ENCODE results near the gene SAP30BP. TPM values are rescaled to one million over a fixed set of nuclear protein-coding genes. Genes with fewer than 3 reads are reported as not detected.

SAP30BP gene
- total RNA-seq, 1 experiment from 2014 or later = 149 TPM

GRCh38 chr17:75704963-75705875, 38.1 kb downstream of the SAP30BP start:
- Histone ChIP-seq H3K27ac (ENCODE audit: low read depth, low read length) (peak overlapping the region; percentile 85; the same call in 1 of the 2 replicates), H2AFZ (ENCODE audit: low read depth, low read length, poor library complexity, severe bottlenecking) (no peak overlapping the region), H3K4me2 (ENCODE audit: low read length) (peak overlapping the region; percentile 86), H3K9me3 (ENCODE audit: control insufficient read depth in 1 of 2, insufficient read depth in 1 of 2, low read depth in 1 of 2, low read length in 2 of 2) (no peaks in the 10 kb centered on the region), H3K9ac (ENCODE audit: low read length) (no peak overlapping the region), H3K79me2 (ENCODE audit: insufficient read depth, low read length) (peaks cover 9% of the 10 kb centered on the region), H3K36me3 (ENCODE audit: control insufficient read depth in 1 of 2, insufficient read depth in 2 of 2, low read length in 2 of 2) (peaks cover 26 to 70% of the 10 kb centered on the region in 2 experiments), H3K27me3 (ENCODE audit: insufficient read depth, low read length) (no peaks in the 10 kb centered on the region), H4K20me1 (ENCODE audit: insufficient read depth) (no peaks in the 10 kb centered on the region), H3K4me3 (replicated peaks in 1 of 2; ENCODE audit: low read depth in 1 of 2, low read length in 2 of 2) (no peak overlapping the region), H3K4me1 (ENCODE audit: control insufficient read depth in 1 of 2, insufficient read depth in 2 of 2, low read length in 2 of 2) (peaks cover 63 to 98% of the 10 kb centered on the region in 2 experiments), H3K9me2 (ENCODE audit: insufficient read depth) (no peaks in the 10 kb centered on the region)
- intact Hi-C loops (cut with micrococcal nuclease) = no loop called here
- no peak for TF ChIP-seq SRF (IDR thresholded peaks at IDR 0.05; ENCODE audit: low read depth)
- no peak for TF ChIP-seq JUND (IDR thresholded peaks at IDR 0.05)
- TF ChIP-seq, protein P1, sequence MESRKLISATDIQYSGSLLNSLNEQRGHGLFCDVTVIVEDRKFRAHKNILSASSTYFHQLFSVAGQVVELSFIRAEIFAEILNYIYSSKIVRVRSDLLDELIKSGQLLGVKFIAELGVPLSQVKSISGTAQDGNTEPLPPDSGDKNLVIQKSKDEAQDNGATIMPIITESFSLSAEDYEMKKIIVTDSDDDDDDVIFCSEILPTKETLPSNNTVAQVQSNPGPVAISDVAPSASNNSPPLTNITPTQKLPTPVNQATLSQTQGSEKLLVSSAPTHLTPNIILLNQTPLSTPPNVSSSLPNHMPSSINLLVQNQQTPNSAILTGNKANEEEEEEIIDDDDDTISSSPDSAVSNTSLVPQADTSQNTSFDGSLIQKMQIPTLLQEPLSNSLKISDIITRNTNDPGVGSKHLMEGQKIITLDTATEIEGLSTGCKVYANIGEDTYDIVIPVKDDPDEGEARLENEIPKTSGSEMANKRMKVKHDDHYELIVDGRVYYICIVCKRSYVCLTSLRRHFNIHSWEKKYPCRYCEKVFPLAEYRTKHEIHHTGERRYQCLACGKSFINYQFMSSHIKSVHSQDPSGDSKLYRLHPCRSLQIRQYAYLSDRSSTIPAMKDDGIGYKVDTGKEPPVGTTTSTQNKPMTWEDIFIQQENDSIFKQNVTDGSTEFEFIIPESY (IDR thresholded peaks at IDR 0.05; ENCODE audit: extremely low read depth, insufficient replicate concordance, low read length) = no peak
- no peak for TF ChIP-seq EZH2phosphoT487 (IDR thresholded peaks at IDR 0.05; ENCODE audit: borderline replicate concordance)
- no peak for TF ChIP-seq CTCF (IDR thresholded peaks at IDR 0.05 in 2 of 3, conservative IDR thresholded peaks at IDR 0.05 in 1 of 3; ENCODE audit: borderline replicate concordance in 1 of 3, insufficient read depth in 1 of 3, low read depth in 2 of 3, low read length in 2 of 3)
- TF ChIP-seq YY1 (IDR thresholded peaks at IDR 0.05; ENCODE audit: extremely low read depth, insufficient replicate concordance, low read depth, low read length) = no peak
- TF ChIP-seq, protein P2, sequence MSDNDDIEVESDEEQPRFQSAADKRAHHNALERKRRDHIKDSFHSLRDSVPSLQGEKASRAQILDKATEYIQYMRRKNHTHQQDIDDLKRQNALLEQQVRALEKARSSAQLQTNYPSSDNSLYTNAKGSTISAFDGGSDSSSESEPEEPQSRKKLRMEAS (IDR thresholded peaks at IDR 0.05) = no peak
- no peak for TF ChIP-seq SIN3A (IDR thresholded peaks at IDR 0.05; ENCODE audit: low read depth)
- no peak for TF ChIP-seq EGR1 (IDR thresholded peaks at IDR 0.05; ENCODE audit: low read depth)
- no peak for TF ChIP-seq ZFX (IDR thresholded peaks at IDR 0.05)
- no peak for TF ChIP-seq EZH2 (IDR thresholded peaks at IDR 0.05)
- no peak for TF ChIP-seq REST (IDR thresholded peaks at IDR 0.05; ENCODE audit: low read depth)
- no peak for TF ChIP-seq POLR2A (IDR thresholded peaks at IDR 0.05; ENCODE audit: borderline replicate concordance, extremely low read depth, insufficient read depth, insufficient read length)
- TF ChIP-seq ZNF274 (IDR thresholded peaks at IDR 0.05; ENCODE audit: low read depth, low read length) = no peak
- no peak for TF ChIP-seq CEBPB (IDR thresholded peaks at IDR 0.05; ENCODE audit: low read depth)
- no peak for TF ChIP-seq ELF1 (IDR thresholded peaks at IDR 0.05; ENCODE audit: borderline replicate concordance, low read depth)
- TF ChIP-seq, protein P3, sequence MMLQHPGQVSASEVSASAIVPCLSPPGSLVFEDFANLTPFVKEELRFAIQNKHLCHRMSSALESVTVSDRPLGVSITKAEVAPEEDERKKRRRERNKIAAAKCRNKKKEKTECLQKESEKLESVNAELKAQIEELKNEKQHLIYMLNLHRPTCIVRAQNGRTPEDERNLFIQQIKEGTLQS (IDR thresholded peaks at IDR 0.05) = no peak
- TF ChIP-seq POLR2AphosphoS5 (IDR thresholded peaks at IDR 0.05; ENCODE audit: low read depth, low read length) = no peak
- no peak for DNase-seq (ENCODE audit: low read depth, low spot score)
- RAD21 ChIA-PET (ENCODE audit: low non-redundant PET in 1 of 2, low total read pairs in 2 of 2, uncharacterized antibody in 2 of 2, unreplicated experiment in 2 of 2) = no interaction called here
- no peak for ATAC-seq
- POLR2A ChIA-PET = interaction anchor here (1.8 to 5.4 kb wide), 2 partner anchors 15 to 20 kb away, joined by 5 to 45 read pairs; partner anchors contain the start of gene ITGB4
- no TSS peak for BruUV-seq (replicated peaks)
- CTCF ChIA-PET = interaction anchor here (1.0 to 2.6 kb wide), 3 partner anchors 11 to 43 kb away, joined by 3 to 16 read pairs (median 3); no protein-coding TSS in a partner anchor
